H4 (cell line): ENCODE measurements around the gene HAVCR2. TPM values are rescaled to one million over a fixed set of nuclear protein-coding genes. Genes with fewer than 3 reads are reported as not detected.

Experiments used
- DNase-seq: peaks from one replicate; pipeline ENCODE4 v3.0.0-alpha.2; 2015; ENCODE audit warnings: low spot score
- total RNA-seq: library from RNA; depleted of rRNA; stranded (reverse); fragments of >200 nt; shearing (Covaris generic); gene quantifications from 2 replicates; pipeline ENCODE4 v1.2.3, GENCODE V29; 2014; rRNA removed

The HAVCR2 gene
- 0.02 TPM in 1 of 2 replicates, not detected in the other for total RNA-seq

- DNase-seq: no peak
Measured at GRCh38 chr5:157108976-157109375, at the start of gene HAVCR2. HAVCR2 (minus strand) TSS chr5:157109044; CDS start chr5:157108983, 61 bp downstream.

- DNase-seq: no peak
Measured at GRCh38 chr5:157157293-157157891, 48.5 kb upstream of the HAVCR2 start.

DNA sequence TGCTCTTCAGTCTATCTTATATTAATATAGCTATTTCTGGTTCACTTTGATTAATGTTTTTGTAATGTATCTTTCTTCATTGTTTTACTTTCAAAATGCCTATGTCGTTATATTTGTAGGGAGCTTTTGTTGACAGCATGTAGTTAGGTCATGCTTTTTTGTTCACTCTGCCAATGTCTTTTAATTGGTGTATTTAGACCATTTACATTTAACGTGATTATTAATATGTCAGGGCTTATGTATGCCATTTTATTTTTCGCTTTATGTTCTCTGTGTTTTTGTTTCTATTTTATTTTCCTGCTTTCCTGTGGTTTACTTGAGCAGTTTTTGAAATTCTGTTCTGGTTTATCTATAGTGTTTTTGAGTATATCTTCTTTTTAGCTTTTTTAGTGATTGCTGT lies 46.5 kb upstream of the HAVCR2 start:
- DNase-seq: no peak

GRCh38 chr5:157150995-157151394 lies 42.2 kb upstream of the HAVCR2 start:
- DNase-seq: no peak

GRCh38 chr5:157148734-157149615 lies 40.1 kb upstream of the HAVCR2 start:
- peak; percentile 43 for DNase-seq

DNA sequence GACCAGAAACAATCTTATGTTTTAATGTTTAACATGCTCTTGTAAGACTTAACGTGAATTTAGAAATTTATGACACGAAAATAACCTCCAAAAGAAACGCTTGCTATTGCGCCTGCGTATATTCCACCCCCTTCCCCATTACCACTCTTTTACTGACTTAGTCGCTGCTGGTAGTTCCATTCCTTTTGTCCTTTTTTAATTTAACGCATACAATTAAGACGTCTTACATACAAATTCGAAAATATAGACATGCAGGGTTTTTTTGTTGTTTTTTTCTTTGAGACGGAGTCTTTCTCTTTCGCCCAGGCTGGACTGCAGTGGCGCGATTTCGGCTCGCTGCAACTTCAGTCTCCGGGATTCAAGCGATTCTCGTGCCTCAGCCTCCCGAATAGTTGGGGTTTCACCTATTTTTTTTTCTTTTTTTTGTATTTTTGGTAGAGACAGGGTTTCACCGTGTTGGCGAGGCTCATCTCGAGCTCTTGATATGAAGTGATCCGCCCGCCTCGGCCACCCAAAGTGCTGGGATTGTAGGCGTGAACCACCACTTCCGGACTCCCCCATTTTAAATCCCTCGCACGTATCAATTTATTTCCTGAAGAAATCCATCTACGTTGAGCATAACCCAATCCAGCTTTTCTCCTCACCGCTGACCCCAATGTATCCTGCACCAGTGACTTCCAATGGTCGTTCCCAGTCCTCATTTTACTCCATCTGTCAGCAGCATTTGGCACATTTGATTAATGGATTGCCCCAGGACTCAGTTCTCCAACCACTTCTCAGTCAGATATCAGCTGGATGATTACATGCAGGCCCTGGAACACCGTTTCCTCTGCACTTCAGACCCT lies 34.5 kb upstream of the HAVCR2 start:
- DNase-seq: no peak

DNA sequence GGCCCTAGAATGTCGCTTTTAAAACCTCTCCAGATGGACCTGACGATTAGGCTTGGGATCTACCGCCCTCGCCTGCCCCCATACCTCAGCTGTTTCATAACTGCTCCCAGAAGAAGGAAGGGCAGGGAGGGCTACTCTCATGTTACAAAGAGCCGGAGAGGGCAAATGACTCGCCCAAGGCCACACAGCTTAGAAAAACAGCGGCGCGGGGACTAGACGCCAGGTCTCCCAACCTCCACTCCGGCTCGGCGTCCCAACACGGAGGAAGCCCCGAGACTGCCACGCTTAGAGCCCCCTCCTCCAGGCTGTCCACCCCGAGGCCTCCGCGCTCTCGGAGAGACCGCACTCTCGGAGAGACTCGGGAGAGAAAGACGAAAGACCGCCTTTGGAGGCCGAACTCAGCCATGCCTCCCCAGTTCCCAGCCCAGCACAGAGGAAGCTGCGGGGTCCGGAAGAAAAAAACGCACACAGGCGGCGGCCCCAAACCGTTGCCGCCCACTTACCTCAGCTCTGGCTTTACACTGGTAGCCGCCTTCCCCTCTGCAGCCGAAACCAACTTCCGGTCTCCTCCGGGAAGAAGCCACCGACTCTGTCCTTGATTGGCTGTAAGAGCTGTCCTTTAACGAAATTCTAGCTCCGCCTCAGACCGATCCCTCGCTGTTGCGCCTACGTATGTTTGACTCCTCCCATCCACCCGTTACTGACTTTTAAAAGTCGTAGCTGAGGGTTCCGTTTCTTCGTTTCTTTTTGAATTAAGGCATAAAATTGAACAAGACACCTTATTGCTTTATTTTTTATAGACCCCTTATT lies 33.7 kb upstream of the HAVCR2 start, which contains the start of gene MED7:
TSS of gene MED7 (minus strand) at position 549 of the 810 bp plus-strand sequence. CDS start 3,434 bp downstream, outside the sequence.
- DNase-seq: peak; percentile 98

DNA sequence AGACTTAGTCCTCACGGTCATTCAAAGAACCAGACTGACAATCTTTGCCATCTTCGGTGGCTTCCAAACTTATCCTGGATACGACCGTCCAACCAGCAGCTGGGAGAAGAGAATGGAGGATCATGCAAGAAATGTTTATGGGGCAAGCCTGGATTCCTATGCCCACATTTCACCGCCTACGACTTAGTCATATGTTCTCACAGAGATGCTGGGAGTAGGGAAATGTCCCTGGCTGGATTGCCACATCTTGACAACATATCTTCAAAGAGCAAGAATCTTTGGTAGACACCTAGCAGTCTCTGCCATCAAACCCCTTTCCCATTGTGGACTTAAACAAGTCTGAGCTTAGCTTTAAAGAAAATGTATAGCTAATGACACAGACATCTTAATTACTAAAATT lies 28.8 kb upstream of the HAVCR2 start:
- no peak for DNase-seq

GRCh38 chr5:157132281-157132612 lies 23.4 kb upstream of the HAVCR2 start:
- DNase-seq: no peak

DNA sequence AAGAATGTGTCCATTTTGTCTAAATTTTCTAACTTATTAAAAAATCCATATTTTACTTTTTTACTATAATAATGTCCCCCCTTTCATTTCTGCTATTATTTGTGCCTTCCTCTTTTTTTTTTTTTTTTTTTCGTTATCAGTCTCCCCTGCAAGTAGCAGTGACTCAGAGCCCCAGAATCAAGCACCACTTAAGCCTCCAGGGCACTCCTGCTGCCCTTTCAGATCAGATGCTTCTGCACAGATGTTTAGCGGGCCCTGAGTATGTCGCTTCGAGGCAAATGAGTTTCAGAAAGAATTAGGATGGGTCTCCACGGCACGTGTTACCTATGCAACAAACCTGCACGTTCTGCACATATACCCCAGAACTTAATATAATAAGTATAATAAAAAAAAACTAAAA lies 22.1 kb upstream of the HAVCR2 start:
- DNase-seq: no peak

DNA sequence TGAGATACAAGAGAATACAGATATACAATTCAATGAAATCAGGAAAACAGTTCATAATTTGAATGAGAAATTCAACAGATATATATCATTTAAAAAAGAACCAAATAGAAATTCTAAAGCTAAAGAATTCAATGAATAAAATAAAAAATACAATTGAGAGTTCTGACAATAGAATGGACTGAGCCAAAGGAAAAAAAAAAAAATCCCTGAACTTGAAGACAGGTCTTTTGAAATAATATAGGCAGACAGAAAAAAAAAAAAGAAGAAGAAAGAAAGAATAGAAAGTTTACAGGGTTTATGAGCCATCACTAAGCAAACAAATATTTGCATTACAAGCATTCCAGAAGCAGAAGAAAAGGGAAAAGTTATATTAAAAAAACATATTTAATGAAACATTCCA lies 12.9 kb upstream of the HAVCR2 start:
- no peak for DNase-seq

- DNase-seq: no peak
Measured at GRCh38 chr5:157120102-157120501, 11.3 kb upstream of the HAVCR2 start.

GRCh38 chr5:157116483-157116954 lies 7.7 kb upstream of the HAVCR2 start:
- no peak for DNase-seq

- DNase-seq: no peak
Measured at GRCh38 chr5:157115502-157115901, 6.7 kb upstream of the HAVCR2 start.

DNA sequence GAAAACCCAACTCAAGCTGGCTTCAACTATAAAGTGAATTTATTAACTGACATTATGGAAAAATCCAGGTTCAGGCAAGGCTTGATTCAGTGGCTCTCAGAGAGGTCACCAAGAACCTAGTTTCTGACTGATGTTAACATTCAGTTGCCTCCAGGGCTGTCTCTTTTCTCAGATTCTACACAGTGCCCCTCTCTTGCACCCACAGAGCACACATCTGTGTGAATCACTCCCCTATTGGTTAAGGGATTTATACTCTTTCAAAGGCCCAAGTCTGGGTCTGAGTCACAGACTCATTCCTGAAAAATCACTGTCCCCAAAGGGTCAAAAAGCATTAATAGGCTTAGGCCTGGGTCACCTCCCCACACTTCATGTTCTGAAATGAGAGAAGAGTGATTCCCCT lies 6.2 kb upstream of the HAVCR2 start:
- DNase-seq: no peak

- no peak for DNase-seq
Measured at GRCh38 chr5:157113002-157113401, 4.2 kb upstream of the HAVCR2 start.

DNA sequence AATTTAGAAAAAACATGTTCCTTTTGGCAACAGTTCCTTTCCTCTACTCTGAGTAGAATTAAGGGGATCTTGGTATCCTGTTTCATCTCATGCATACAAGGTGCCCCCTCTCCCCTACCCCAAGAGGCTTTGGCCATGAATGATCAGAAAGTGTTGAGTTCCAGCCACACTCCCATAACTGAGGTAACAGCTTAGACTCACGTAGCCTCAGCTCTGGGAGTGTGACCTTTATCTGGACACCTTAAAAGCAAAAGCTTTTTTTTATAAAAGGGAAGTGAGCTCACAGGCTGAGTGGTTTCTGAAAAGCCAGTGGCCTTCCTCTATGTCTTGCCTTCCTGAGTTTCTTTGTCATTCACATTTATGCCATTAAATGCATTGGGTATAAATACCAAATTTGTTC lies 900 bp upstream of the HAVCR2 start:
- DNase-seq: no peak

- DNase-seq: no peak
Measured at GRCh38 chr5:157107508-157107907, 1.3 kb downstream of the HAVCR2 start.

- DNase-seq: no peak
Measured at GRCh38 chr5:157106630-157107461, 2.0 kb downstream of the HAVCR2 start.

DNA sequence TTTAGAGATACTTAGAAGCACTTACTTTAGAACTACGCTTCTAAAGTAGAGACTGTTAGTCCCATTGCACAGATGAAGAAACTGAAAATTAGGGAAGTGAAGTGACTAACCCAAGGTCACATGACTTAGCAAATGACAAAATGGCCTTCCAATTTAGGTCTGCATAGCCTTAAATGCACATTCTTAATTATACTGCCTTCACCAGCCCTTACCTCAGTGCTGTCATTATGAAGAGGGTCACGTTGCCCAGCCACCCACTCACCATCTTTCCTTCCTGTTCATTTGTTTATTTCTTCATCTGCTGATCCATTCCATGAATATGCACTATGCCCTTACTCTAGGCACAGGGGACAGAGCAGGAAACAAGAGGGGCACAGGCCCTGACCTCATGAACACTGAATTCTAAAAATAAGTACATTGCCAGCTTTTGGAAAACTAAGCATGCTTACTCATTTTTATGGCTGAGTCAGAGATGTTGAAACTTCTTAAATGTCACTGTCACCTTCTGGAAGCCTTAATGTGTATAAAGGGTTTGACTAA lies 8.6 kb downstream of the HAVCR2 start:
- DNase-seq: peak; percentile 51
